Activated T-helper 17 cell treated with anti-CD3 and anti-CD28 coated beads, Interleukin-2, amount 50 U/mL, for 72 hours (primary cell): ENCODE results near the gene BMPER. TPM values are rescaled to one million over a fixed set of nuclear protein-coding genes. Genes with fewer than 3 reads are reported as not detected.

Experiments used
- ATAC-seq: fragments of 150-1000 bp; cut with Tn5 transposase; replicated peaks from 2 replicates; pipeline ENCODE4 v1.10.0; 2021; ENCODE audit warnings: mild to moderate bottlenecking, moderate library complexity
- H3K27ac Mint-ChIP-seq: one replicate; pipeline ENCODE4 v1.8.0; 2022; ENCODE audit warnings: mixed read lengths
- H3K27me3 Mint-ChIP-seq: one replicate; pipeline ENCODE4 v1.8.0; 2022; ENCODE audit warnings: mixed read lengths
- H3K36me3 Mint-ChIP-seq: one replicate; pipeline ENCODE4 v1.8.0; 2022; ENCODE audit warnings: low read depth, mild to moderate bottlenecking, mixed read lengths
- H3K4me1 Mint-ChIP-seq: one replicate; pipeline ENCODE4 v1.8.0; 2022; ENCODE audit warnings: mixed read lengths
- H3K4me3 Mint-ChIP-seq: one replicate; pipeline ENCODE4 v1.8.0; 2022; ENCODE audit warnings: mild to moderate bottlenecking, mixed read lengths
- H3K9me3 Mint-ChIP-seq: one replicate; pipeline ENCODE4 v1.8.0; 2022; ENCODE audit warnings: mixed read lengths
- total RNA-seq, 2 donors: library from RNA; stranded (reverse); gene quantifications; one replicate each; pipeline ENCODE4 v1.2.3, GENCODE V29; 2022

BMPER gene
- total RNA-seq, 2 donors from 2014 or later: 0.45 TPM; not detected in 1

GRCh38 chr7:33882950-33883670, 22.2 kb upstream of the BMPER start:
- H3K36me3 Mint-ChIP-seq: no peaks in the 10 kb centered on the region
- H3K4me1 Mint-ChIP-seq: no peaks in the 10 kb centered on the region
- H3K9me3 Mint-ChIP-seq: no peaks in the 10 kb centered on the region
- no peak for ATAC-seq
- H3K27ac Mint-ChIP-seq: no peak overlapping the region
- H3K27me3 Mint-ChIP-seq: peaks cover 6% of the 10 kb centered on the region
- H3K4me3 Mint-ChIP-seq: no peak overlapping the region

GRCh38 chr7:33883671-33883965, 21.7 kb upstream of the BMPER start:
- no peak for ATAC-seq
- Mint-ChIP-seq H3K27me3 (peaks cover 6% of the 10 kb centered on the region), H3K27ac (no peak overlapping the region), H3K4me1 (no peaks in the 10 kb centered on the region), H3K9me3 (no peaks in the 10 kb centered on the region), H3K36me3 (no peaks in the 10 kb centered on the region), H3K4me3 (no peak overlapping the region)

DNA sequence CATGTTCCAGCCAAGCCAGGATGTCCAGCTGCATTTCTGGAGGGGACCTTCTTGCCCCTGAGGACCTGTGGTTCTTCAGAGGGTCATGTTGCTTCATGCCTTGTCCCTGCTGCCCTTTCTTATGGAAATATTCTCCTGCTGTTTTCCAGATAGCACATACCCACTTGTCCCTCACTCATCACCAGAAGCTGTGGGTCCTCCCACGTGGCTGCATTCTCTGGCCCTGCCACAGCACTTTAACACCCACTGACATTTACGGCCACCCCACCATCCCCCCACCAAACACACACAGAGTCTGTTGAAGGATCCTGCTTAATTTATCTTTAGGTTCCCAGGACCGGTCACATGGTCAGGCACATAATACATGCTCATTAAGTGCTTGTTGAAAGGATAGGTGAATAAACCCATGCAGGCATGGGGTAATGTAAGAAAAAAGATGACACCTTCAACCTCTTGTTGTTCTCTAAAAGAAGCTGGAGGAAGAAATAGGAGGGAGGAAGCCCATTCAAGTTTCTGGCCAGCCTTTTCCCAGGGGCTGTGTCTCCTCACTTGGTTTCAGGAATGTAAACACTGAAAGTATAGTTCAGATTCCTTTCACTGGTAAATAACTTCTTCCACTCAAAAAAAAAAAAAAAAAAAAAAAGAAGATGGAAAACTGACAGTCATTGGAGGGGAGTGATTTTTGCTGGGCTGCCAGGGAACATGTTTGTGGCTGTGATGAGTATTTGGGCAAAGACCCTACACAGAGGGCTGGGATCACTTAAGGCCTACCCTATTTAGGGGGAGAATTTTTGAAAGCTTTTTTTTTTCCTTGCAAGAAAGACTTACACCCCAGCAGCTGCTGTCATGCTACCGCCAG, 19.8 kb upstream of the BMPER start:
- no peak for ATAC-seq
- Mint-ChIP-seq H3K27me3 (peaks cover 10% of the 10 kb centered on the region), H3K9me3 (no peaks in the 10 kb centered on the region), H3K27ac (no peak overlapping the region), H3K36me3 (no peaks in the 10 kb centered on the region), H3K4me3 (no peak overlapping the region), H3K4me1 (no peaks in the 10 kb centered on the region)

- Mint-ChIP-seq H3K36me3 (no peaks in the 10 kb centered on the region), H3K4me3 (no peak overlapping the region), H3K27ac (no peak overlapping the region), H3K9me3 (no peaks in the 10 kb centered on the region), H3K4me1 (no peaks in the 10 kb centered on the region), H3K27me3 (peaks cover 8% of the 10 kb centered on the region)
- no peak for ATAC-seq
These were observed 19.2 kb upstream of the BMPER start for GRCh38 chr7:33886149-33886623.

DNA sequence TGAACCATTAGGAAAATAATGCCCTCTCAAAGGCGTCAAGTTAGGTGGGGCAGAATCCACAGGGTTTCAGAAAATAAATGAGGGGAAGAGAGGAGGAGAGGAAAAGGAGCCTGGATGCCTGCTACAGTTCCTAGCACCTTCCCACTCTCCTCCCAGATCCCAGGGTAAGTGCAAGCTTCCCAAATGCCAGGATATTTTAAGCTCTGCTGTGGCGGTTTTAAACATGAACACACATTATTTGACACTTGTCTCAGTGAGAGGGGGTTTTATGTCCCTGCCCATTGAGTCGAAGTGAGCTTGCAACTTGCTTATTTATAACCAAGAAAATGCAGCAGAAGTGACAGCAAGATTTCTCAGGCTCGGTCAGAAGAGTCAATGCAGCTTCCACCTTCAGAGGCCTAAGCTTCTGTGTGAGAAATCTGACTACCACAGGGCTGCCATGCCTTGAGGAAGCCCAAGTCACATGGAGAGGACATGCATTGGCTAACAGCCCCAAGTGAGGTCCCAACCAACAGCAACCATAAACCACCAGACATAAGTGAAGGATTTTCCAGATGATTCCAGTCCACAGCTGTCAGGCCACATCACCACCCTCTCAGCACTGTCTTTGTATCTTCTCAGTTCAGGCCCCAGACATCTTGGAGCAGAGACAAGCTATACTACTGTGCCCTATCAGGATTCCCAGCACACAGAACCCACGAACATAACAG, 17.9 kb upstream of the BMPER start:
- no peaks in the 10 kb centered on the region for H3K36me3 Mint-ChIP-seq
- no peaks in the 10 kb centered on the region for H3K9me3 Mint-ChIP-seq
- no peak overlapping the region for H3K27ac Mint-ChIP-seq
- no peaks in the 10 kb centered on the region for H3K4me1 Mint-ChIP-seq
- no peak for ATAC-seq
- H3K27me3 Mint-ChIP-seq: peaks cover 15% of the 10 kb centered on the region
- no peak overlapping the region for H3K4me3 Mint-ChIP-seq

DNA sequence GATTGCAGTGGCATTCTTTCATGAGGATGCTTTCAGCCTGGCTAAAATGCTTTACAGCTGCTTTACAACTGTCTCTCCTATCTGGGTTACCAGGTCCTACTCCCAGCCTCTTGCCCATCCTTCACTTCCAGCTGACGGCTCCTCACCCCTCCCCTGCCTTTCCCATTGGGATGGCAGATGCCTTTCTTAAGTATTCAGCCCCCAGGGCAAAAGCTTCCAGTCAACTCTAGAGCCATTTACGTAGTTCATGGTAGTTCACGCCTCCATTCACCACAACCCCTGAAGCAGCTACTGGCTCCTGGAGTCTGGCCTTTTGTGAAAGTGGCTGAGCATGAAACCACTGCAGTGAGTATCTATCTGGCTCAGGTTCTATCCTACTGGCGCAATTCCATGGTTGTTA, 17.2 kb upstream of the BMPER start:
- no peaks in the 10 kb centered on the region for H3K9me3 Mint-ChIP-seq
- no peak overlapping the region for H3K27ac Mint-ChIP-seq
- peaks cover 23% of the 10 kb centered on the region for H3K27me3 Mint-ChIP-seq
- ATAC-seq: no peak
- H3K36me3 Mint-ChIP-seq: no peaks in the 10 kb centered on the region
- no peaks in the 10 kb centered on the region for H3K4me1 Mint-ChIP-seq
- no peak overlapping the region for H3K4me3 Mint-ChIP-seq

GRCh38 chr7:33892945-33893344, 12.4 kb upstream of the BMPER start:
- Mint-ChIP-seq H3K4me1 (peaks cover 7% of the 10 kb centered on the region), H3K27me3 (peaks cover 38% of the 10 kb centered on the region), H3K36me3 (no peaks in the 10 kb centered on the region), H3K9me3 (no peaks in the 10 kb centered on the region), H3K4me3 (no peak overlapping the region), H3K27ac (no peak overlapping the region)
- no peak for ATAC-seq

DNA sequence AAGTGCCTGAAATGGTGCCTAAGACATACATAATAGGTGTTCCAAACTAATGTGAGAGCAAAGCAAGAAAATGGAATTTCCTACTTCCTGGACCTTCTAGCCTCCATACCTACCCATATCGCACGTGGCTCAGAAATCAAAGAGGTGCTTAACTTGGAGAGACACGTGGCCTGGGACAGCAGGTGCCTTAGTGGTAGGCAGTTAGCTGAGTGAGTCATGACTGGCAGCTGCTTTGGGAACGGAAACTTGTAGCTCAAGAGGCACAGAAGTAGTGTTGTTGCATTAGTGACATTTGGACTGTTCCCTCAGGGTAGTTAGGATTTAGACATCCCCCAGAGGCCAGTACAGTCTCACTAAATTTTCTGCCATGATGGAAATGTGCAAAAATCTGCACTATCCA, 12.0 kb upstream of the BMPER start:
- Mint-ChIP-seq H3K4me3 (no peak overlapping the region), H3K9me3 (no peaks in the 10 kb centered on the region), H3K4me1 (peaks cover 7% of the 10 kb centered on the region), H3K36me3 (no peaks in the 10 kb centered on the region), H3K27ac (no peak overlapping the region), H3K27me3 (peaks cover 38% of the 10 kb centered on the region)
- ATAC-seq: no peak

DNA sequence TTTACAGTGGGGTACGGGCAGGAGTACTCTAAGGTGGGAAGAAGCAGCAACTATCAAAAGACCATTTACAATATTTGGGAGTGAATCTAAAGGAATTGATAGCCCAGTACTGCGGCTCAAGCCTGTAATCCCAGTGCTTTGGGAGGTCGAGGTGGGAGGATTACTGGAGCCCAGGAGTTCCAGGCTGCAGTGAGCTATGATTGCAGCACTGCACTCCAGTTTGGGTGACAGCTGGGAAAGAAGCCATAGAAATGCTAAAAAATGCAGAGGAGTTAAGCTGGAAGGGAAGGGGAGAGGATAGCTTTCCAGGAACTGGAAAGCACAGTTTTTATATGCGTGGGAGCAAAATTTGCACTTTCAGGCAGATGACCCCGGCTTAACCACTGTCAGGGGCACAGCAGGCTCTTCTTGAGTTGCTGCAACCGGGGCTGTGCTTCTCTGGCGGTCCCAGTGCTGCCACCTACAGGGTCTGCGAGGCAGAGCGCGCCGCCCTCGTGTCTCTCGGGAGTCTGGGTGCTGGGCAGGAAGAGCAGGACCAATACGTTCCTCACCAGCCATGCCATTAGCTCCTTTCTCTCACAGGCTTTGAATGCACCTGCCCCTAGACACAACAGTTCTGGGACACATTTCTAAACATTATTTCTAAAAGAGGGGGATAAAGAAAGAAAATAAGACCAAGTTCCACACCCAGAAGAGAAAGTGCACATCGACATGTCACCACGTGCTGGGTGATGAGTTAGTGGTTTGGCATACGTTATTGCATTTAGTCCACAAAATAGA, 10.1 kb upstream of the BMPER start:
- no peaks in the 10 kb centered on the region for H3K9me3 Mint-ChIP-seq
- peaks cover 7% of the 10 kb centered on the region for H3K4me1 Mint-ChIP-seq
- no peaks in the 10 kb centered on the region for H3K36me3 Mint-ChIP-seq
- H3K27me3 Mint-ChIP-seq: peaks cover 44% of the 10 kb centered on the region
- H3K27ac Mint-ChIP-seq: no peak overlapping the region
- peak; percentile 87 for ATAC-seq
- H3K4me3 Mint-ChIP-seq: no peak overlapping the region

GRCh38 chr7:33900501-33900900, 4.8 kb upstream of the BMPER start:
- H3K9me3 Mint-ChIP-seq: no peaks in the 10 kb centered on the region
- no peaks in the 10 kb centered on the region for H3K36me3 Mint-ChIP-seq
- H3K27me3 Mint-ChIP-seq: peaks cover 42% of the 10 kb centered on the region

DNA sequence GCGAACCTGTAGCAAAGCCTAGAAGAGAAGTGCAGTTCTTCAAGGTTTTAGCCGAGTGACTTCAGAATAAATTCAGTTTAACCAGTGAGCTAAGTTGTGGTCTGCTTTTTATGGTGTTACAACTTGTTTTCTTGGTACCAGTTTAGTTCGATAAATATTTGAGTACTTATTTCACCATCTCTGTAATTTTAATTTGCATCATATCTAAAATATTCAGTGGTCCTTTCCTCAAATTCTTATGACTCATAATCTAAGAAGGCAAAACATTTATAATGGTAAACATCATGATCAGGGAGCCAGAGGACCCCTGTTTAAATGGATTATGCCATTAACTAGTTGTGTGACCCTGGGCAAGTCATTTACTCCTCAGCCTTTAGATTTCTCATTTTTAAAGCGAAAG, 4.1 kb upstream of the BMPER start:
- Mint-ChIP-seq H3K27ac (no peak overlapping the region), H3K4me1 (peaks cover 5% of the 10 kb centered on the region), H3K36me3 (no peaks in the 10 kb centered on the region), H3K27me3 (peaks cover 46% of the 10 kb centered on the region), H3K9me3 (no peaks in the 10 kb centered on the region), H3K4me3 (no peak overlapping the region)
- no peak for ATAC-seq

More at GRCh38 chr7:33900501-33900900, 4.8 kb upstream of the BMPER start:
- ATAC-seq: no peak
- Mint-ChIP-seq H3K4me3 (no peak overlapping the region), H3K27ac (no peak overlapping the region), H3K4me1 (peaks cover 5% of the 10 kb centered on the region)

- H3K36me3 Mint-ChIP-seq: no peaks in the 10 kb centered on the region
- no peak for ATAC-seq
- peaks cover 5% of the 10 kb centered on the region for H3K4me1 Mint-ChIP-seq
- no peaks in the 10 kb centered on the region for H3K9me3 Mint-ChIP-seq
- no peak overlapping the region for H3K27ac Mint-ChIP-seq
- peaks cover 52% of the 10 kb centered on the region for H3K27me3 Mint-ChIP-seq
- H3K4me3 Mint-ChIP-seq: no peak overlapping the region
These were observed 3.5 kb upstream of the BMPER start for GRCh38 chr7:33901847-33902246.

DNA sequence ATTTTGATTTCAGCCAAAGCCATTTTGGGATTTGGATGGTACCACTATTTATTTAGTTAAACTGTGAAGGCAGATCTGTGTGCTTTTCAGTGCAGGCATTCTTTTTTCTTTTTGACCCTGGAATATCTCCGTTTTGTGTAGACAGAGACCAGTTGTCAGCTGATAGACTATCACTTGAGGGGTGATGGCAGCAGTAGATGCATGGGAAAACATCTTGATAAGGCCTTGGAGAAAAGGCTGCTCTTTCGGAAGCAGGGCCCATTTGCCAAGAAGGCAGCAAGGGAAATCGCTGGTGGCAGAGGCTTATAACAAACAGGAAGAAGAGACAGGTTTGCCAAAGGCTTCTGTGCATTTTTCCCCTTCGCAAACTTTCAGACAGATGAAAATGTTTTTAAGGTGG, 2.6 kb upstream of the BMPER start:
- ATAC-seq: no peak
- no peak overlapping the region for H3K4me3 Mint-ChIP-seq
- peaks cover 5% of the 10 kb centered on the region for H3K4me1 Mint-ChIP-seq
- H3K36me3 Mint-ChIP-seq: no peaks in the 10 kb centered on the region
- H3K27me3 Mint-ChIP-seq: peaks cover 57% of the 10 kb centered on the region
- no peak overlapping the region for H3K27ac Mint-ChIP-seq
- H3K9me3 Mint-ChIP-seq: no peaks in the 10 kb centered on the region
